HG03558 (cell line): ENCODE measurements around the gene DOK1.
"Not testable (repeated sequence)": the region's sequence is repeated elsewhere in the genome, so short reads cannot be mapped to it uniquely, and the experiment has no call there.

Experiments
- ATAC-seq: cut with Tn5 transposase; IDR thresholded peaks from one replicate; pipeline ENCODE4 v1.9.1; 2021; ENCODE audit warnings: moderate number of reproducible peaks; ENCODE audit not compliant: unreplicated experiment; ENCODE audit errors: extremely low read depth

DOK1 gene

DNA sequence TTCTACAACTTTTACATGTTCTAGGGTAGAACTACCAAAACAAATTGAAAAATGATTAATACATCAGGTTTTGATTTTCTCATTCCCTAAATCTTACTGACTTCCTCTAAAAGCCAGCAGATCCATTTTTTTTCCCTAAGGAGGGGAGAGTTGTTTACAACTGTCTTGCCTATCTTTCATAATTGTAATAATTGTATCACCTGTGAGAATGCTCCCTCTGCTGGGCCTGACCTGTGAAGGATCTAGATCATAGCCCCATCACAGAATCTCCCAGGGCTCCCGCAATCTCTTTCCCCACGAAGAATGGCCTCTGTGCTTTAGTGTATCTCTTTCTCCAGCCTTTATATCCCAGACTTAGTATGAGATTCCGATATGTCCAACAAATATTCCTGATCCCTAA, 9.9 kb upstream of the DOK1 start:
- no peak for ATAC-seq

GRCh38 chr2:74546004-74546403, 8.5 kb upstream of the DOK1 start:
- ATAC-seq: no peak

GRCh38 chr2:74548285-74548899, 6.1 kb upstream of the DOK1 start:
- no peak for ATAC-seq

DNA sequence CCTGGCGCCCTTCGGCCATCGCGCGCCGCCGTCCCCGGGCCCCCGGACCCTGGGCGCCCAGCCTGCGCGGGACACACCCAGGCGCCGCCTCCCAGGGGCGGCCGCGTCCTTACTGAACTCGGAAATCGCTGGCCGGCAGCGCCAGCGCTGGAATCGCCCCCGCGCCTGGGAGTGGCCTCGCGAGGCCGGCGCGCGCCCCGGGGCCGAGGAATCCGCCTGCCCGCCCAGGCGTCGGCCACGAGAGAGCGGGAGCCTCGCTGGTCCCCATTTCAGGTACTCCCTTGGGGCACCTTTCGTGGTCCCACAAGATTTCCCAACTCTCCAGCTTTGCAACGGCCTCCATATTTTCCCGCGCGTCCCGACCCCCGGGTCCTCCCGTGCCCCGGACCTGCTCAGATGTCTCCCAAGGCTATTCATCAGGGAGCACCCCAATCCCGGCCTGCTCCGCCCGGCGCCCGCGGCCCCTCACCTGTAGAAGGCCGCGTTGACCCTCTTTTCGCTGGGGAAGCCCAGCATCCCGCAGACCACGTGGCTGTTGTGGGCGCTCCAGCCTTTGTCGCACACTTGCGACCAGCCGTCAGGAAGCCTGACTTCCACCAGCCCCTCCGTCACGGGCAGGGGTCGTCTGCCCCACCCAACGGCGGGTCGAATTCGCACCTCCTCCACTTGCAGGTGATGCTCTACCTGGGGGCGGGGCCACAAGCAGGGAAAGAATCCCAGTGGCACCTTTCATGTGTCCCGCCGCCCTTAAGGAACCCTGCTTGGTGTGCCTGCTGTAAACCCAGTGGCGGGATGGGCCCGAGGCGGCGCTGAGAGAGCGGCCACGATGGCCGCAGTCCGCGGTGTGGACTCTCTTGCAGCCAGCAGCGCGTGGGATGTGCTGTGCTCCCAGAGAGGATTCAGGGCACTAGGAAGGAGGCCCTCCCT, 5.4 kb upstream of the DOK1 start:
- no peak for ATAC-seq

GRCh38 chr2:74550231-74550630, 4.3 kb upstream of the DOK1 start:
- no peak for ATAC-seq

- ATAC-seq: no peak
These were observed 3.0 kb upstream of the DOK1 start for GRCh38 chr2:74551530-74551929.

- no peak for ATAC-seq
These were observed 2.3 kb upstream of the DOK1 start for GRCh38 chr2:74551942-74552913.

DNA sequence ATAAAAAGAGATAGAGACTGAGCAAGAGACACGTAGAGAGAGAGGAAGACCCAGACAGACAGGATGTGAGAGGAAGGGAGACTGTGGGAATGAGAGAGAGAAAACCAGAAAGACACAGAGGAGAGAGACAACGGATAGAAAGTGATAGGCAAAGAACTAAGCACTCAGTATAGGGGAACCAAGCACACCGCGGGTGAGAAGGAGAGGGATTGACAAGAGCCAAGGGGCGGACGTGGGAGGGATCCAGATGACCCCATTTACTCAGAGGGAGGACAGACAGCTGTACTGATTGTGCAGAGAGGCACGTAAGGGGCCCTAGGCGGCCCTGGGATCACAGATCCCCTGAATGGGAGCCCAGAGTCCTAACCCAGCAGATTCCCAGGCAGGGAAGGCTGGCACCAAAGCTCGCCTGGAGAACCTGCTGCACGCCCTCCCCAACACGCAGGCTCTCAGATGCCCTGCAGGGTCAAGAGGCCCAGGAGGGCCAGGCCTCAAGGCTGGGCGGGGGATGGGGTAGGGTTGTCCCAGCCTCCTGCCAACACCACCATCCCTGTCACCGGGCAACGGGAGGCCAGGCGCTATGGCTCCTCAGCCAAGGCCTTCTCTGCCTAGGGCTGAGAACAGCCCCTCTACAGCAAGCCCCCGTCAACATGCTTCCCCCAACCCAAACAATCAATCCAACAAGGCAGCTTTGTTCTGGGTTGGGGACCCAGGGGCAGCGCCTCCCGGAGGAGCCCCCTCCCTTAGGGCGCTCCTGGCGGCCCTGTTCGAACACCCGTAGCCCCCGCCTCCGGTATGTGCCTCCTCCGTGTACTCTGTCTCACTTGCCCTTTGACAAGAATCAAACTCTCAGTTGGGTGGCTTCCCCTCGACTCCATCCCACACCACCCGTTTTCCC, 1.4 kb upstream of the DOK1 start:
- ATAC-seq: no peak

GRCh38 chr2:74554820-74555531, 456 bp downstream of the DOK1 start:
- no peak for ATAC-seq

GRCh38 chr2:74555610-74556103, 1.1 kb downstream of the DOK1 start:
- no peak for ATAC-seq

- ATAC-seq: no peak
These were observed 1.6 kb downstream of the DOK1 start for GRCh38 chr2:74556159-74556558.

GRCh38 chr2:74556831-74557370, 2.4 kb downstream of the DOK1 start:
- no peak for ATAC-seq

DNA sequence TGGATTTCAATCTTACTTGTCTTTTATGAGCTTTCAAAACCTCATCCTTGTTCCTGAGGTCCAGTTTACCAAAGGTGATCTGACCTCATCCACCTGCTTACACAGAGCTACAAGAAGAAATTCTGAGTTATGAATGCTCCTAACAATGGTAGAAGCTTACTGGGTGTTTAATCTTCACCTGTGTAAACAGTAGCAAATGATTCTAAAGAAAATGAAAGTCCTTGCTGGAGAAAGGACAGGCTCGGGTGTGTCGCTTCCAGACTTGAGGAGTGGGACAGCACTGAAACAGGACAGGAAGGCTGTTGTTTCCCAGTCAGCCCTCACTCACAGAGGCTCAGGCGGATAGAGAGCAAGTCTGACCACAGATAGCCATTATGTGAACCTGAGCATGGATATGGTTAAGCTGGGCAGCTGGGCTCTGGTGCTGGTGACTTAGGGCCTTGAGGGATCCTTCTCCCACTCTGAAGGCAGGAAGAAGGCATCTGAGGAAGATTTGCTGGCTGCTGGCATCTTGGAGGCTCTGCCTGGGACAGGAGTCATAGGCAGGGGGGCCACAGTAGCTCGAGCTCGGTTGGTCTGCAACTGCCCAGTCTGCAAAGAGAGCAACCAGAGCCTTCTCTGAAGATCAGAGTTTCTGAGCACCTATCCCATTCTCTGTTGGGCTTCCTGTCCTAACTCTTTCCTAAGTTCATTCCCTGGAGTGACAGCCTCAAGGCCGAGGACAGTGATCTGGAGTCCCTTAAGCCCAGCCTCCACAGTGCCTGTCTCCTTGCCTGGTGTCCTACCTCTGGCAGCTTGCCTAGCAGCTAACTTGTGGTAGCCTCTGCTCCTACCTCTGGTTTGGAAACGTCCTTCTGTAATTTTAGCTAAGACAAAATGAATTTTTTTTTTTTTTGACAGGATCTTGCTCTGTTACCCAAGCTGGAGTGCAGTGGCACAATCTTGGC, 4.0 kb downstream of the DOK1 start:
- no peak for ATAC-seq

GRCh38 chr2:74559912-74560311, 5.4 kb downstream of the DOK1 start:
- no peak for ATAC-seq

- ATAC-seq: no peak
These were observed 6.1 kb downstream of the DOK1 start for GRCh38 chr2:74560591-74560990.

DNA sequence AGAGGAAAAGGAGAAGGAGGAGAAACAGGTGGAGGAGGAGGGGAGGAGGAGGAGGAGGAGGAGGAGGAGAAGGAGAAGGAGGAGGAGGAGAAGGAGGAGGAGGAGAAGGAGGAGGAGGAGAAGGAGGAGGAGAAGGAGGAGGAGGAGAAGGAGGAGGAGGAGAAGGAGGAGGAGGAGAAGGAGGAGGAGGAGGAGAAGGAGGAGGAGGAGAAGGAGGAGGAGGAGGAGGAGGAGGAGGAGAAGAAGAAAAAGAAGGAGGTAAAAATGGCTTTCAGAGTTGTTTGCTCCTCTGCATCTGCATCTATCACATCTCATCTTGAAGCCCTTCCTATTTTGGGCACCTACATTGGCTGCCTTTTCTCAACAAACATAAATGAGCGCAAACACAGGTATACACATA, 6.5 kb downstream of the DOK1 start:
- not testable (repeated sequence) for ATAC-seq

DNA sequence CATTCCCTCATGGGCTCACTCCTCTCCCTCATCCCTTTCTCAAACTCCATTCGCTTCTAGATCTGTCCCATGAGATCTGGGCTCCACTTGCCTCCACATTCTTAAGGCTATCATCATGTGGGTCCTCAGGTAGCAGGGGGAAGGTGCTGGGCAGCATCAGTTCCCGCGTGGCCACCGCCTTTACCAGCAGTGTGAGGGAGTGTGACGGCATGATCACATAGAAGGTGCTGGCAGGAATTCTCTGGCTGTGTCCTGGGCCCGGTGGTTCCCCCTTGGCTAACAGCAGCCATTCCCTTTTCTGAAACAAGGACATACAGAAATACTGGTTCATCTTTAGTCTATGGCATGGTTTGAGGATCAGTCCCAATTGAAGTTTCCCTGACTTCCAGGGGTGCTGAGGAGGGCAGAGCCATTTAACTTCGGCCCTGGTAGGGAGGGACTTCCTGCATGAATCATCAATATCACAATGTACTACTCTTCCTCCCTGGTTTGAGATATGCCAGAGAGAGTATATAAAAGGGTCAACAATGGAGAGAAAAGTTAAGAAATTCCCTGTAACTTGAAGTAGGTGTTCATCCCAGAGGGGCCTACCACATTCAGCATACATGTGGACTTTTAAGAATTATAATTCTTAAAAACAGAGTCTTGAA, 7.7 kb downstream of the DOK1 start:
- ATAC-seq: no peak
